AML-193 (cell line): Measurements from ENCODE around the gene ABCC8.

ENCODE experiments used
- DNase-seq, 2 experiments: peaks; one replicate each; lab custom pipeline; 2025; lab: John Stamatoyannopoulos, UW

Gene ABCC8

DNA sequence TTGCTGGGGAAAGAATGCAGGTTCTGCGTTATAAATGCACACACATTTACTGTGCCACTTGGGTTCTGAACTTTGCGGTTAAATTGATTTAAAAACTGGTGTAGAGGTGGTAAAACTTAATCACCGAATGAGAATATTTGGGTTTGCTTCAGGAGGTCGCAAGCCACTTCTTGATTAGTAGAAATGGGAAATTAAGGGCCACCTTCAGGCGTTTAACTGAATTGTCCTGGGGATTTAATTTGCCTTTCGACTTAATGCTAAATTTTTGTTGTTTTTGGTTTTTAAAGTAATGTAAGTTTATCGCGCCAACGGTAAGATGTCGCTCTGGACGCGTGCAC lies 125.5 kb downstream of the ABCC8 start:
- no peak for DNase-seq

DNA sequence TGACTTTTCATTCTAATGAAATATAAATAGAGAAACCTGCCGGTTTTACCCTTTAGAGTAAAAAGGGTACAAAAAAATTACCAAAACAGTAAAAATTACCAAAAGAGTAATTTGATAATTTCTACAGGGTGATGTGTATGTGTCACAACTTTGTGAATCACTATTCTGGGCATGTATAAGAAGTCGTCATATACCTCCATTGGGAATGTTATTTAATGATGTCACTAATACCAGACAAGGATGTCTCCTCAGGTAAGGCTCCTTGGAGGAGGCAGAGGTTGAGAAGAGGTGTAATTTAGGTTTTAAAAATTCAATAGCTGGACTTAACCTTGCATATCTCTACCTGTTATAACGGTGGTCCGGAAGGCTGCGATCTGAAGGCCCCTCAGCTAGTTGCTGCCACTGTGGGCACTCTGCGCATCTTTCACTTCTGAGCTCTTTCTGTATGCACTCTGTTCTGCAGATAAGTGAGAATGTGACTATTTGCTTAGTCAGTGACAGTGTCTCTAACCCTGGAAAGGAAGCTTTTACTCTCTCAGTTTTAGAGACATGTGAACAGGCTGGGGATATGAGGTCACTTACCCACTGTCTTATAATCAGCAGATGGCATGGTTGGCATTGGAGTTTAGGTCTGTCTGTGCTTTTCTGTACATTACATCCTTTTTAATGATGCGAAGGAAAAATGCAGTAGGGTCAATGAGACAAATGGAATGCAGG lies 126.0 kb downstream of the ABCC8 start:
- no peak for DNase-seq

- no peak for DNase-seq
Measured at GRCh38 chr11:17347676-17348075, 129.0 kb downstream of the ABCC8 start.

GRCh38 chr11:17343907-17344306 lies 132.7 kb downstream of the ABCC8 start:
- DNase-seq, result no peak

- DNase-seq, result no peak
Measured at GRCh38 chr11:17343257-17343656, 133.4 kb downstream of the ABCC8 start.
